GM12878 (cell line): ENCODE results near the gene CC2D1A. TPM values are rescaled to one million over a fixed set of nuclear protein-coding genes. Genes with fewer than 3 reads are reported as not detected.

Experiments
- ATAC-seq: fragments of 200-7000 bp; cut with Tn5 transposase; 3 replicates; pipeline ENCODE4 v1.9.1; 2020; ENCODE audit warnings: mild to moderate bottlenecking, moderate library complexity
- BruUV-seq: library from RNA; stranded (reverse); fragments of 400-500 nt; replicated peaks from 2 replicates; lab custom pipeline; 2021; lab: Mats Ljungman, UMichigan
- CTCF ChIA-PET: fragments of 300-600 bp; sonication (Branson Sonifier 250); formaldehyde crosslinking; extraction: SDS; loops from one replicate; lab custom pipeline; 2021; ENCODE audit warnings: inconsistent platforms; lab: Yijun Ruan, JAX
- POLR2A ChIA-PET: fragments of 350-600 bp; formaldehyde crosslinking; extraction: SDS; loops from one replicate; lab custom pipeline; 2021; ENCODE audit warnings: inconsistent platforms; lab: Charles Lee
- RAD21 ChIA-PET: fragments of 300-600 bp; sonication (Branson Sonifier 250); formaldehyde crosslinking; loops from one replicate; lab custom pipeline; 2023; ENCODE audit warnings: antibody characterized with exemption; ENCODE audit not compliant: unreplicated experiment; lab: Charles Lee
- SMC1A ChIA-PET: fragments of 300-600 bp; sonication (Branson Sonifier 250); formaldehyde crosslinking; loops from one replicate; lab custom pipeline; 2023; ENCODE audit not compliant: unreplicated experiment, uncharacterized antibody; lab: Charles Lee
- DNase-seq: peaks from one replicate; pipeline ENCODE4 v3.0.0-alpha.2; 2011; ENCODE audit warnings: low read depth, low spot score
- FAIRE-seq: peaks from 3 replicates; lab custom pipeline; 2011; peaks lifted over from hg19 to GRCh38; lab: Jason Lieb, UNC
- H2AFZ ChIP-seq: 2 replicates; pipeline ENCODE4 v1.6.0; 2011; ENCODE audit warnings: low read depth, low read length, control low read depth; ENCODE audit not compliant: control insufficient read depth
- H3K27ac ChIP-seq: 2 replicates; pipeline ENCODE4 v1.5.1; 2011; ENCODE audit warnings: control low read depth; ENCODE audit not compliant: control insufficient read depth, insufficient read depth
- H3K27me3 ChIP-seq, 2 experiments: replicated peaks in 1 of 2; 2 replicates each; pipeline versions ENCODE4 v1.6.0 to v1.6.1; 2011; ENCODE audit warnings: low read length in 1 of 2; ENCODE audit not compliant: control insufficient read depth in 2 of 2, insufficient read depth in 2 of 2
- H3K36me3 ChIP-seq, 2 experiments: 2 replicates each; pipeline ENCODE4 v1.5.1; 2011; ENCODE audit warnings: low read length in 1 of 2; ENCODE audit not compliant: control insufficient read depth in 2 of 2, insufficient read depth in 2 of 2
- H3K4me1 ChIP-seq: 2 replicates; pipeline ENCODE4 v1.6.1; 2011; ENCODE audit warnings: mild to moderate bottlenecking, low read length, moderate library complexity, mixed read lengths; ENCODE audit not compliant: control insufficient read depth, insufficient read depth
- H3K4me2 ChIP-seq: 2 replicates; pipeline ENCODE4 v1.6.0; 2011; ENCODE audit warnings: control low read depth; ENCODE audit not compliant: control insufficient read depth, insufficient read depth
- H3K4me3 ChIP-seq: fragments of 200-600 bp; sonication (generic); 2 replicates; pipeline ENCODE4 v1.5.1; 2016
- H3K79me2 ChIP-seq: 2 replicates; pipeline ENCODE4 v1.6.0; 2011; ENCODE audit warnings: low read length; ENCODE audit not compliant: control insufficient read depth, insufficient read depth
- H3K9ac ChIP-seq: 2 replicates; pipeline ENCODE4 v1.8.0; 2011; ENCODE audit warnings: low read length, control low read depth, mixed read lengths; ENCODE audit not compliant: control insufficient read depth, insufficient read depth
- H3K9me3 ChIP-seq: replicated peaks from 3 replicates; pipeline ENCODE4 v1.5.1; 2011; ENCODE audit warnings: mild to moderate bottlenecking, low read length; ENCODE audit not compliant: control insufficient read depth, insufficient read depth
- H4K20me1 ChIP-seq: 2 replicates; pipeline ENCODE4 v1.6.0; 2011; ENCODE audit not compliant: control insufficient read depth, insufficient read depth
- ASH2L ChIP-seq: fragments of 300-600, 200-600 bp; sonication (generic); IDR thresholded peaks from 2 replicates; pipeline ENCODE4 v1.6.1; 2017; ENCODE audit warnings: low read depth, mild to moderate bottlenecking, borderline replicate concordance
- CHD1 ChIP-seq: IDR thresholded peaks from 2 replicates; pipeline ENCODE4 v1.6.1; 2012; ENCODE audit warnings: low read depth, low read length, improper control_type of control experiment
- CREM ChIP-seq: IDR thresholded peaks from 2 replicates; pipeline ENCODE4 v1.6.1; 2014; ENCODE audit warnings: antibody characterized with exemption, low read depth
- MYB ChIP-seq: fragments of 150-350 bp; IDR thresholded peaks from 2 replicates; pipeline ENCODE4 v1.6.1; 2014; ENCODE audit warnings: mild to moderate bottlenecking, low read depth, low read length, borderline replicate concordance
- WGBS: methylation state at CpG from one replicate; pipeline ENCODE4 v1.1.6; 2016; ENCODE audit warnings: low lambda C conversion rate; ENCODE audit not compliant: insufficient replicate concordance, insufficient coverage; ENCODE audit errors: missing lambda C conversion rate; 5-methylcytosine and 5-hydroxymethylcytosine counted together
- in situ Hi-C: fragments of 300-500 bp; cut with MboI; formaldehyde crosslinking; loops from 9 replicates; pipeline ENCODE4 v1.14.3; 2018; ENCODE audit warnings: mixed read lengths
- intact Hi-C: fragments of 100-400 bp; cut with micrococcal nuclease; formaldehyde crosslinking; loops from one replicate; pipeline ENCODE4 v1.14.2; 2022; ENCODE audit not compliant: unreplicated experiment
- polyA plus RNA-seq, 11 experiments: library from polyadenylated mRNA; depleted of rRNA in 4 of 11; unstranded in 6 of 11; stranded (reverse) in 5 of 11; fragments of >200 nt; fragmentation: Nextera tagmentation in 4 of 11; fragmentation: Illumina TruSeq in 1 of 11; extraction: Ambion mirVana in 4 of 11; extraction: Trizol in 1 of 11; gene quantifications; 1 replicate in 1 of 11; 2 replicates in 10 of 11; pipeline versions ENCODE4 v1.2.1 to v1.2.3, GENCODE V29; 2011 to 2016; ENCODE audit warnings: inconsistent platforms in 2 of 11, missing spikeins in 2 of 11, low read depth in 1 of 11
- total RNA-seq, 4 experiments: library from RNA; depleted of rRNA in 3 of 4; stranded (reverse); fragments of >200 nt in 3 of 4; fragmentation: Illumina TruSeq in 1 of 4; extraction: Trizol in 1 of 4; gene quantifications; 2 replicates each; pipeline versions ENCODE4 v1.2.1 to v1.2.3, GENCODE V29; 2013 to 2021
- TF ChIP-seq, protein P1 (sequence below): IDR thresholded peaks from 2 replicates; pipeline ENCODE4 v1.6.1; 2011; ENCODE audit warnings: low read depth, low read length, improper control_type of control experiment, borderline replicate concordance
- TF ChIP-seq, protein P2 (sequence below): IDR thresholded peaks from 2 replicates; pipeline ENCODE4 v1.6.1; 2012; ENCODE audit warnings: low read depth, low read length, improper control_type of control experiment
- TF ChIP-seq, protein P3 (sequence below): IDR thresholded peaks from 2 replicates; pipeline ENCODE4 v1.6.1; 2011; ENCODE audit warnings: borderline replicate concordance, low read depth, mild to moderate bottlenecking, moderate library complexity, low read length; ENCODE audit not compliant: insufficient read depth, poor library complexity, severe bottlenecking
- TF ChIP-seq, protein P4 (sequence below): IDR thresholded peaks from 2 replicates; pipeline ENCODE4 v1.6.1; 2012; ENCODE audit warnings: improper control_type of control experiment, low read depth, low read length; ENCODE audit not compliant: insufficient replicate concordance

Gene CC2D1A
- total and polyA plus RNA-seq, 10 of the 15 experiments (the other 5 are each of a cell fraction or from before 2014, with no cell fraction given): 0.13 to 36.1 (median 16.1) TPM

DNA sequence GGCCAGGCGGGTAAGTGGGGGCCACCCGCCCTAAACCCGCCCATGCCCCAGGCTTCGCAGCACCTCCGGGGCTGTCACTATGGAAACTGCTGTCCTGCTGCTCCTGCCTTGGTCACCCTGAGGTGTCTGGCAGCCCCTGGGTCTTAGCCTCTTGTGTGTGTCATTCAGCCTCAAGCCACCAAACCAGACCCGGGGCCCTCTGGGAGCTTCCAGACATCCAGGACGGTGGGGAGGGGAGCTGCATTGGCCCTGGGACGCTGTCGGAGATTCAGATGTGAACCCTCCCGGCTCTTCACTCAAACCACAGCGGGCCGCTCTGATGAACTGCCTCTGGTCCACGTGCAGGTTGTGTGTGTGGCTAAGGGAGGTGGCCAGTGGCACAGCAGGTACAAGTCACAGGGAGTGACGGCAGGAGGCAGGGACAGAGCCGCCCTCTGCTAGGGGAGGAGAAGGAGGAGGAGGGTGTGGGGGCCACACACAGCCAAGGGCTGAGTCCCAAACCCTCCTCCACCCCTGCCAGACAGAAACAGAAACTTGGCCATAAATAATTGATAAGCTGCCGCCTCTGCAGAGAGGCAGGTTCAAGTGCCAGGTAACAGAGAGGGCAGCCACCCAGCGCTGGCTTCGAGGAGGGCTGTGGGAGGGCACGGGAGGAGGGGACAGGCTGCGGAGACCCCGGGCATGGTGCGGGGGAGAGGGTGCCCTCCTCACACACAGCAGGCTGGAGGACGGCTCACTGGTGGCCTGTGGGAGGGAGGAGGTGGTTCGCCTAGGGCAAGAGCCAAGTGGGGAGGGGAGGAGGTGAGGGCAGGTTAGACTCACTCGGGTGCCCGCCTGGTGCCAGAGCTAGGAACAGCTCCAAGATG is 21.0 kb upstream of the CC2D1A start:
- no peak overlapping the region for H3K4me3 ChIP-seq
- POLR2A ChIA-PET: interaction anchor here (0.6 kb wide), 1 partner anchor 44 kb away, joined by 6 read pairs; no protein-coding TSS in a partner anchor
- ATAC-seq (no peak), FAIRE-seq (no peak), DNase-seq (no peak)
- RAD21 ChIA-PET: interaction anchor here (0.9 kb wide), 1 partner anchor 147 kb away, joined by 3 read pairs; the partner anchor contains the start of gene IL27RA
- no peaks in the 10 kb centered on the region for H4K20me1 ChIP-seq
- no peak overlapping the region for H2AFZ ChIP-seq
- peaks cover 25% of the 10 kb centered on the region for H3K4me1 ChIP-seq
- no peaks in the 10 kb centered on the region for H3K79me2 ChIP-seq
- no peak overlapping the region for H3K4me2 ChIP-seq
- CTCF ChIA-PET: interaction anchor here (1.5 to 8.1 kb wide), 9 partner anchors 9 to 189 kb away, joined by 3 to 152 read pairs (median 4); partner anchors contain the start of gene MISP3
- H3K36me3 ChIP-seq: no peaks in the 10 kb centered on the region
- WGBS: 46% methylated on average over 20 of the region's 26 CpGs
- SMC1A ChIA-PET: interaction anchor here (0.6 kb wide), 1 partner anchor 56 kb away, joined by 3 read pairs; no protein-coding TSS in a partner anchor
- intact Hi-C loops (loop anchor here (5.0 kb wide), 2 partner anchors 117 to 288 kb away; no protein-coding TSS in a partner anchor), in situ Hi-C loops (loop anchor here (5.0 to 25.0 kb wide), 2 partner anchors 187 to 452 kb away; partner anchors contain the start of gene MISP3)
- no peak overlapping the region for H3K27ac ChIP-seq
- no TSS peak for BruUV-seq
- H3K27me3 ChIP-seq: no peaks in the 10 kb centered on the region
- H3K9ac ChIP-seq: no peak overlapping the region
- no peaks in the 10 kb centered on the region for H3K9me3 ChIP-seq
- TF ChIP-seq, protein P1, sequence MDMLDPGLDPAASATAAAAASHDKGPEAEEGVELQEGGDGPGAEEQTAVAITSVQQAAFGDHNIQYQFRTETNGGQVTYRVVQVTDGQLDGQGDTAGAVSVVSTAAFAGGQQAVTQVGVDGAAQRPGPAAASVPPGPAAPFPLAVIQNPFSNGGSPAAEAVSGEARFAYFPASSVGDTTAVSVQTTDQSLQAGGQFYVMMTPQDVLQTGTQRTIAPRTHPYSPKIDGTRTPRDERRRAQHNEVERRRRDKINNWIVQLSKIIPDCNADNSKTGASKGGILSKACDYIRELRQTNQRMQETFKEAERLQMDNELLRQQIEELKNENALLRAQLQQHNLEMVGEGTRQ: no peak
- no peak for TF ChIP-seq CHD1
- TF ChIP-seq ASH2L: no peak
- TF ChIP-seq, protein P2, sequence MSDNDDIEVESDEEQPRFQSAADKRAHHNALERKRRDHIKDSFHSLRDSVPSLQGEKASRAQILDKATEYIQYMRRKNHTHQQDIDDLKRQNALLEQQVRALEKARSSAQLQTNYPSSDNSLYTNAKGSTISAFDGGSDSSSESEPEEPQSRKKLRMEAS: no peak
- no peak for TF ChIP-seq MYB
- TF ChIP-seq, protein P3, sequence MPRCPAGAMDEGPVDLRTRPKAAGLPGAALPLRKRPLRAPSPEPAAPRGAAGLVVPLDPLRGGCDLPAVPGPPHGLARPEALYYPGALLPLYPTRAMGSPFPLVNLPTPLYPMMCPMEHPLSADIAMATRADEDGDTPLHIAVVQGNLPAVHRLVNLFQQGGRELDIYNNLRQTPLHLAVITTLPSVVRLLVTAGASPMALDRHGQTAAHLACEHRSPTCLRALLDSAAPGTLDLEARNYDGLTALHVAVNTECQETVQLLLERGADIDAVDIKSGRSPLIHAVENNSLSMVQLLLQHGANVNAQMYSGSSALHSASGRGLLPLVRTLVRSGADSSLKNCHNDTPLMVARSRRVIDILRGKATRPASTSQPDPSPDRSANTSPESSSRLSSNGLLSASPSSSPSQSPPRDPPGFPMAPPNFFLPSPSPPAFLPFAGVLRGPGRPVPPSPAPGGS: no peak
- no peak for TF ChIP-seq CREM
- TF ChIP-seq, protein P4, sequence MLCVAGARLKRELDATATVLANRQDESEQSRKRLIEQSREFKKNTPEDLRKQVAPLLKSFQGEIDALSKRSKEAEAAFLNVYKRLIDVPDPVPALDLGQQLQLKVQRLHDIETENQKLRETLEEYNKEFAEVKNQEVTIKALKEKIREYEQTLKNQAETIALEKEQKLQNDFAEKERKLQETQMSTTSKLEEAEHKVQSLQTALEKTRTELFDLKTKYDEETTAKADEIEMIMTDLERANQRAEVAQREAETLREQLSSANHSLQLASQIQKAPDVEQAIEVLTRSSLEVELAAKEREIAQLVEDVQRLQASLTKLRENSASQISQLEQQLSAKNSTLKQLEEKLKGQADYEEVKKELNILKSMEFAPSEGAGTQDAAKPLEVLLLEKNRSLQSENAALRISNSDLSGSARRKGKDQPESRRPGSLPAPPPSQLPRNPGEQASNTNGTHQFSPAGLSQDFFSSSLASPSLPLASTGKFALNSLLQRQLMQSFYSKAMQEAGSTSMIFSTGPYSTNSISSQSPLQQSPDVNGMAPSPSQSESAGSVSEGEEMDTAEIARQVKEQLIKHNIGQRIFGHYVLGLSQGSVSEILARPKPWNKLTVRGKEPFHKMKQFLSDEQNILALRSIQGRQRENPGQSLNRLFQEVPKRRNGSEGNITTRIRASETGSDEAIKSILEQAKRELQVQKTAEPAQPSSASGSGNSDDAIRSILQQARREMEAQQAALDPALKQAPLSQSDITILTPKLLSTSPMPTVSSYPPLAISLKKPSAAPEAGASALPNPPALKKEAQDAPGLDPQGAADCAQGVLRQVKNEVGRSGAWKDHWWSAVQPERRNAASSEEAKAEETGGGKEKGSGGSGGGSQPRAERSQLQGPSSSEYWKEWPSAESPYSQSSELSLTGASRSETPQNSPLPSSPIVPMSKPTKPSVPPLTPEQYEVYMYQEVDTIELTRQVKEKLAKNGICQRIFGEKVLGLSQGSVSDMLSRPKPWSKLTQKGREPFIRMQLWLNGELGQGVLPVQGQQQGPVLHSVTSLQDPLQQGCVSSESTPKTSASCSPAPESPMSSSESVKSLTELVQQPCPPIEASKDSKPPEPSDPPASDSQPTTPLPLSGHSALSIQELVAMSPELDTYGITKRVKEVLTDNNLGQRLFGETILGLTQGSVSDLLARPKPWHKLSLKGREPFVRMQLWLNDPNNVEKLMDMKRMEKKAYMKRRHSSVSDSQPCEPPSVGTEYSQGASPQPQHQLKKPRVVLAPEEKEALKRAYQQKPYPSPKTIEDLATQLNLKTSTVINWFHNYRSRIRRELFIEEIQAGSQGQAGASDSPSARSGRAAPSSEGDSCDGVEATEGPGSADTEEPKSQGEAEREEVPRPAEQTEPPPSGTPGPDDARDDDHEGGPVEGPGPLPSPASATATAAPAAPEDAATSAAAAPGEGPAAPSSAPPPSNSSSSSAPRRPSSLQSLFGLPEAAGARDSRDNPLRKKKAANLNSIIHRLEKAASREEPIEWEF: no peak
